Activated naive CD4-positive, alpha-beta T cell treated with anti-CD3 and anti-CD28 coated beads for 36 hours (primary cell): ENCODE measurements around the gene ANOS1. TPM values are rescaled to one million over a fixed set of nuclear protein-coding genes. Genes with fewer than 3 reads are reported as not detected.

Source experiments
- CTCF ChIA-PET: fragments of 350-600 bp; sonication (Branson Sonifier 250); formaldehyde crosslinking; loops from one replicate; lab custom pipeline; 2021; ENCODE audit warnings: antibody characterized with exemption; lab: Charles Lee
- DNase-seq: peaks from one replicate; pipeline ENCODE4 v3.0.0-alpha.2; 2020
- H3K27ac Mint-ChIP-seq: one replicate; pipeline ENCODE4 v1.8.0; 2021; ENCODE audit warnings: mild to moderate bottlenecking, mixed read lengths
- H3K27me3 Mint-ChIP-seq: one replicate; pipeline ENCODE4 v1.8.0; 2021; ENCODE audit warnings: low read depth, mixed read lengths
- H3K36me3 Mint-ChIP-seq: one replicate; pipeline ENCODE4 v1.8.0; 2021; ENCODE audit warnings: low read depth, mixed read lengths
- H3K4me1 Mint-ChIP-seq: one replicate; pipeline ENCODE4 v1.8.0; 2021; ENCODE audit warnings: low read depth, mixed read lengths
- H3K4me3 Mint-ChIP-seq: one replicate; pipeline ENCODE4 v1.8.0; 2021; ENCODE audit warnings: mild to moderate bottlenecking, moderate library complexity, mixed read lengths
- H3K9me3 Mint-ChIP-seq: one replicate; pipeline ENCODE4 v1.8.0; 2021; ENCODE audit warnings: mixed read lengths
- intact Hi-C: fragments of 100-400 bp; cut with micrococcal nuclease; formaldehyde crosslinking; loops from one replicate; pipeline ENCODE4 v1.15.1; 2023
- total RNA-seq, 2 experiments: library from RNA; stranded (reverse); gene quantifications; one replicate each; pipeline ENCODE4 v1.2.3, GENCODE V29; 2021

The ANOS1 gene
- total RNA-seq, 2 experiments from 2014 or later, result not detected

DNA sequence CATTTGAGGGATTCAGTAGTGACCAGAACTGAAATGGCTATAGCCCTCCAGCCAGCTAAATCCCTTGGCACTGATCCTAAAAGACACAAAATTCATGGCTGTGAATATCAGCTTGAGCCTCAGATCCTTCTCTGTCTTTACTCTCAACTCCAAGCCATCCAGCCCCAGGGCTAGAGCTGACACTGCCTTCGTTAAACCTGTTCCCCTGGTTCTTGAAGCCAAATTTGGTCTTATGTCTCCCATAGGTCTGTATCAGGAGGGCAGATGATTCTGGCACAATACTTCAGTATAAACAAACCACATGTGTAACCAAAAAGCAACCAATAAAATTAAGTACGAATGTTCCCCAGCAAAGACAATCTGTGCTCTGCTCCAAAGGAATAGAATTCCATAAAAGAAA, 78.0 kb downstream of the ANOS1 start:
- CTCF ChIA-PET, result no interaction called here
- no peaks in the 10 kb centered on the region for H3K27me3 Mint-ChIP-seq
- no peaks in the 10 kb centered on the region for H3K4me1 Mint-ChIP-seq
- no peak overlapping the region for H3K27ac Mint-ChIP-seq
- intact Hi-C loops, result no loop called here
- no peaks in the 10 kb centered on the region for H3K9me3 Mint-ChIP-seq
- no peak overlapping the region for H3K4me3 Mint-ChIP-seq
- DNase-seq, result no peak
- H3K36me3 Mint-ChIP-seq, result no peaks in the 10 kb centered on the region

DNA sequence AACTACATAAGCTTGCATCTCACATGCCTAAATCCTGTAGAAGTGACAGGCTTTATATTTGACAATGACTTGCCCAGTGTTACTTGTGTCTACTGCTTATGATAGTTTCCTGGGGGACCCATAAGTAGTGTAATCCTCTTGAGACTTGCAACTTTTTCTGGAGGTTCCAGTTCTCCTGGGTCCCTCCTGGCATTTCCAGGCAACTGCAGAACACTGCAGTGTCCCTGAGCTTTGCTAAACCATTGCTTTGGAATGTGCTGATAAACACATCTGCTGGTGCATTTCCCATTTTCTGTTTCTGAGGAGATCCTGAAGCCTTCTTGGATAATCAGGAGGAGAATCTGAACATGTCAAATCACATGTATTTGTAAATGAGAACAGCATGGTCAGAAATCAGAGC, 82.0 kb downstream of the ANOS1 start:
- no peaks in the 10 kb centered on the region for H3K9me3 Mint-ChIP-seq
- CTCF ChIA-PET, result interaction anchor here (0.6 kb wide), 1 partner anchor 129 kb away, joined by 3 read pairs; no protein-coding TSS in a partner anchor
- H3K4me1 Mint-ChIP-seq, result no peaks in the 10 kb centered on the region
- no peaks in the 10 kb centered on the region for H3K27me3 Mint-ChIP-seq
- intact Hi-C loops, result no loop called here
- no peaks in the 10 kb centered on the region for H3K36me3 Mint-ChIP-seq
- H3K4me3 Mint-ChIP-seq, result no peak overlapping the region
- no peak overlapping the region for H3K27ac Mint-ChIP-seq
- no peak for DNase-seq

DNA sequence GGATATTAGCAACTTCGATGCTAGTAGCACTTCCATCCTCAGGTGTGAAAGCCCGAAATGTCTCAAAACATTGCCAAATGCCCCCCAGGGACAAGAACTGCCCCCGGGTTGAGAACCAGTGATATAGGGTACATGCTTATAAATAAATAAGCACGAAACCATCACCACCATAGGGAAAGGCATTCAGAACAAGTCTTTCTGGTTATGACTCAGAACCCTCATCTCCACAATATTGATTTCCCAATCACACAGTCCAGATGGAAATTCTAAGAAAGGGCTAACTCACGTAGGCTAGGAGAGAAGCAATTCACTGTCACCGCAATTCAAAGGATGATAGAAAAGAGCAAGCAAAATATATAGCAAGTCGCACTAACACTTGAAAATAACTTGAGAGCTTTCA, 84.8 kb downstream of the ANOS1 start:
- no peaks in the 10 kb centered on the region for H3K36me3 Mint-ChIP-seq
- H3K27me3 Mint-ChIP-seq, result no peaks in the 10 kb centered on the region
- intact Hi-C loops, result no loop called here
- no peaks in the 10 kb centered on the region for H3K9me3 Mint-ChIP-seq
- H3K4me3 Mint-ChIP-seq, result no peak overlapping the region
- CTCF ChIA-PET, result no interaction called here
- no peak overlapping the region for H3K27ac Mint-ChIP-seq
- no peaks in the 10 kb centered on the region for H3K4me1 Mint-ChIP-seq
- DNase-seq, result no peak

DNA sequence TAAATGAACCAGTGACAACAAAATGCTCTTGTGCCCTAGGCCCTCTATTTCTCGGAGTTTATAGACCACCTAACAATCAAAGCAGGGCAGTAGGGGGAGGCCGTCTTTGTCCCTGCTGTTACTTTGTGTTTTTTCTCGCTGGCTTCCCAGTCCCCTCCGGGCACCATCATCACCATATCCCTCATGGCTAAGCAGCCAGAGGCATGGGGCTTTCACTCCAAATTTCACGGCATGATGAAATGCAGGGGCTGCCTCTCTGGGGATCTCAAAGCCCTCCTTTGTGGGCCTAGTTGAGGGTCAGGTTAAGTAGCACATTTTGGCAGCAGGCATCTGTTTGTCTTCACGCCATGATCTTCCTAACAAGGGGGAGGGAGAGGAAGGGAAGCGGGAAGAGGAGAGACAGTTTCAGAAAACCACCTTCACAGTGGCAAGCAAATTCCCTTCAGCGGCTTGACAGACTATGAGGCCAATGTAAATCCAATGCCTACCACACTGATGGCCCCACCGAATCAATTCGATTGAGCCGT, 91.9 kb downstream of the ANOS1 start:
- Mint-ChIP-seq H3K36me3 (no peaks in the 10 kb centered on the region), H3K9me3 (no peaks in the 10 kb centered on the region), H3K27ac (no peak overlapping the region), H3K4me1 (no peaks in the 10 kb centered on the region), H3K27me3 (no peaks in the 10 kb centered on the region), H3K4me3 (no peak overlapping the region)
- intact Hi-C loops, result no loop called here
- DNase-seq, result no peak
- CTCF ChIA-PET, result no interaction called here

DNA sequence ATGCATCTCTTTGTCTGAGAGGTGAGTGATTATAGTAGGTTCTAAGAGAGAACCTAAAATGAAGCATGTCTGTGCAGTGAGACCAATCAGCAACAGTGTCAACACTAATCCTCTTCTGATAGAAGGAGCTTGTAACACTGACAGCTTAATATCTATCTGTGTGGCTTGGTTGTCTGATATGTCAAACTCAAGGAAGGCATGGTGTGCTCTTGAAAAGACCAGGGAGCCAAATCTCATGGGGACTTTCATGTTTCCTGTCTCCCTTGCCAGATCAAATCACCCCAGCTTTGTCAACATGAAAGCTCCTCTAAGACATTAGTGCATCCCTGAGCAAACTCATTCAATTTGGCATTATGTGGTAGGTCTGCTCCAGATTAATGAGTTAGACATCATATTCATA, 95.4 kb downstream of the ANOS1 start:
- H3K36me3 Mint-ChIP-seq, result no peaks in the 10 kb centered on the region
- no peak overlapping the region for H3K4me3 Mint-ChIP-seq
- intact Hi-C loops, result no loop called here
- no peaks in the 10 kb centered on the region for H3K9me3 Mint-ChIP-seq
- DNase-seq, result no peak
- no peaks in the 10 kb centered on the region for H3K4me1 Mint-ChIP-seq
- H3K27me3 Mint-ChIP-seq, result no peaks in the 10 kb centered on the region
- CTCF ChIA-PET, result no interaction called here
- H3K27ac Mint-ChIP-seq, result no peak overlapping the region

DNA sequence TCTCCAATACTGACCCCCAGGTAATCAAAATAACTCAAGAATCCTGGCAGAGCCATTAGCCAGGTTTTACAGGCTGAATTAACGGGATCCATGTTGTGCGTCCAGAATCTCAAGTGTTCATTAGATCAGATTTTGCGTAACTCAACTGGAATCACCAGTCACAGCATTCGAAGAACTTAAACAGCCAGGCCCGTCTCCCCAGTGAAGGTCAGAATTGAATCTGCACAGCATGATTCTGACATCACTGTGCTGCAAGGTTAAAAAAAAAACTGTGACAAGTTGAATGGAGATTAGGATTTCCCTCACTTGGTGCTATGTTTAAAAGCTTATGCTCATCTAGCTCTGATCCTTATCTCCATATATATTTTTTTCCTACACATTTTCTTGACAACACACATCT, 96.1 kb downstream of the ANOS1 start:
- no peaks in the 10 kb centered on the region for H3K36me3 Mint-ChIP-seq
- intact Hi-C loops, result no loop called here
- no peaks in the 10 kb centered on the region for H3K9me3 Mint-ChIP-seq
- DNase-seq, result no peak
- no peak overlapping the region for H3K4me3 Mint-ChIP-seq
- CTCF ChIA-PET, result no interaction called here
- no peaks in the 10 kb centered on the region for H3K4me1 Mint-ChIP-seq
- no peaks in the 10 kb centered on the region for H3K27me3 Mint-ChIP-seq
- no peak overlapping the region for H3K27ac Mint-ChIP-seq

DNA sequence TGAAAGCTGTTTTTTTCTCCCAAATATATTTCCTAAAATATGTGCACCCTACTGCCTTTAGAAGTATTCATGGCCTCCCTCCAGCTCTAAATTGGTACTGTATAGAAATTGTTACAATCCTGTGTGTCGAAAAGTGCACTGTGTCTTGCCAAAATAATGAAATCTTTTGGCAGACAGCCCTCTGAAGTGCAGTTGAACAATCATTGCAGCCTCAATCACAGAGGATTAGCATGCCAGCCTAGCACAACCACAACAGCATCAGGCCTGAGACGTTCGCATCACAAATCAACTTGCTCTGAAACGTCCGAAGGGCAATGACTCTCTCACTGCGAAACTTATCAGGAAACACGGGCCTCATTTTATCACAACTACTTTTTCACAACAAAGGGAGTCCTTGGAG, 99.0 kb downstream of the ANOS1 start:
- Mint-ChIP-seq H3K36me3 (no peaks in the 10 kb centered on the region), H3K27me3 (no peaks in the 10 kb centered on the region), H3K27ac (no peak overlapping the region), H3K4me3 (no peak overlapping the region), H3K4me1 (no peaks in the 10 kb centered on the region), H3K9me3 (no peaks in the 10 kb centered on the region)
- intact Hi-C loops, result no loop called here
- CTCF ChIA-PET, result no interaction called here
- no peak for DNase-seq

DNA sequence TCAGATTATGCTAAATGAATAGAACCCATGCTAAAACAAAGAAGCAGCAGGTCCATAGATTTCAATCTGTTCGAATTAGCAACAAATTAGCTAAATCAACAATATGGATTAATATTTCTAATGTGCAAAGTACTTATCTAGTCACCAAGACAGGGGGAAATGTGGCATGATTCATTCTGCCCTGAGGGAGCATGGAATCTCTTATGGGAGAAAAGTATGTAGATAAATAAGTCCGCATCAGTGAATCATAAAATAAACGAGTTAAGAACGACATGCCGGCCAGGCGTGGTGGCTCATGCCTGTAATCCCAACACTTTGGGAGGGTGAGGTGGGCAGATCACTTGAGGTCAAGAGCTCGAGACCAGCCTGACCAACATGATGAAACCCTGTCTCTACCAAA, 102.1 kb downstream of the ANOS1 start:
- Mint-ChIP-seq H3K9me3 (no peaks in the 10 kb centered on the region), H3K4me3 (no peak overlapping the region), H3K4me1 (no peaks in the 10 kb centered on the region), H3K36me3 (no peaks in the 10 kb centered on the region), H3K27ac (no peak overlapping the region), H3K27me3 (no peaks in the 10 kb centered on the region)
- CTCF ChIA-PET, result no interaction called here
- no peak for DNase-seq
- intact Hi-C loops, result no loop called here

DNA sequence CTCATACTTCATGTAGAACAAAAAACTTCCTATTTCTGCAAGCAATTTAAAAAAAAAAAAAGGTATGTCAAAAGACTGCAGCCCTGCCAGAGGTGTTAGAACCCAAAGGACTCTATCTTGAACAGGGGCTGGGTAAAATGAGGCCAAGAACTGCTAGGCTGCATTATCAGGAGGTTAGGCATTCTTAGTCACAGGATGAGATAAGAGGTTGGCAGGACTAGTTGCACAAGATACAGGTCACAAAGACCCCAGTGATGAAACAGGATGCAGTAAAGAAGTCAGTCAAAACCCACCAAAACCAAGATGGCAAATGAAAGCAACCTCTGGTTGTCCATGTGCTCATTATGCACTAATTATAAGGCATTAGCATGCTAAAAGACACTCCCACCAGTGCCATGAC, 104.1 kb downstream of the ANOS1 start:
- Mint-ChIP-seq H3K36me3 (no peaks in the 10 kb centered on the region), H3K4me1 (no peaks in the 10 kb centered on the region), H3K27me3 (no peaks in the 10 kb centered on the region), H3K4me3 (no peak overlapping the region), H3K9me3 (no peaks in the 10 kb centered on the region), H3K27ac (no peak overlapping the region)
- intact Hi-C loops, result no loop called here
- CTCF ChIA-PET, result interaction anchor here (0.6 kb wide), 1 partner anchor 1573 kb away, joined by 3 read pairs; no protein-coding TSS in a partner anchor
- no peak for DNase-seq

DNA sequence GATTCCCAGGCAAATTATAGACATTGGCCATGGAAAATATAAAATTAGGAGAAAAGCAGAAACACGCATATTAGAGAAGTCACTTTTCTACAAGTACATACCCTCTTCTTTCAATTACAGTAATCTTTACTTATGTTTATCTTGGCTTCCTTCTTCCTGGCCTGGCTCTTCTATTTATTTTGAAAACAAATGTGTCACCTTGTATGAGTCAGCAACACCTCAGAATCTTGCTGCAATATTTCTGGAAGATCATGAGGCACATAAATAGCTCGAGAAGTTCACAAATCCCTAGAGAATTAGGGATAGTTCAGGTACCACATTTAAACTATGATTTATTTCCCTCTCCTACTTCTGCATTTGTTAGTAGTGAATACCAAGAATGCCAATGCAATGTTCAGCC, 124.6 kb downstream of the ANOS1 start:
- intact Hi-C loops, result no loop called here
- Mint-ChIP-seq H3K27me3 (no peaks in the 10 kb centered on the region), H3K9me3 (peaks cover 2% of the 10 kb centered on the region), H3K27ac (no peak overlapping the region), H3K4me1 (no peaks in the 10 kb centered on the region), H3K4me3 (no peak overlapping the region), H3K36me3 (no peaks in the 10 kb centered on the region)
- CTCF ChIA-PET, result no interaction called here
- DNase-seq, result no peak

DNA sequence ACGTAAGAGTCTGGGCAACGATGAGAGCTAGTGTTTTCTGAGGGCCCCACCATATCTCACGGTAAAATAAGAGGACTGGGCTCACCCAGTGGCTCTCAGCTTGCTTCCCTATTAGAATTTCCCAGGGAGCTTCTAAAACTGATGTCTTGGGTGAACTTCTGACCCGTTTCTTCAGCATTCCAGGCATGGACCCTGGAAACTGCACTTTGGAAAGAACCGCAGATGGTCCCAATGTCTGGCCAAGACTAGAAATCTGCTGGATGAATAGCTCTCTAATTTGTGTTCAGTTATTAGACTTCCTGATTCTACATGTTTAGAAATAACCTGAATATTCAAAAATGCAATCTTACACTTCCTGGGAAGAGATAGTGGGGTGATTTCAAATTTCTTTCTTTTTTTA, 127.8 kb downstream of the ANOS1 start:
- H3K9me3 Mint-ChIP-seq, result peaks cover 2% of the 10 kb centered on the region
- no peak for DNase-seq
- CTCF ChIA-PET, result no interaction called here
- no peaks in the 10 kb centered on the region for H3K27me3 Mint-ChIP-seq
- H3K4me3 Mint-ChIP-seq, result no peak overlapping the region
- H3K27ac Mint-ChIP-seq, result no peak overlapping the region
- intact Hi-C loops, result no loop called here
- H3K36me3 Mint-ChIP-seq, result no peaks in the 10 kb centered on the region
- no peaks in the 10 kb centered on the region for H3K4me1 Mint-ChIP-seq

DNA sequence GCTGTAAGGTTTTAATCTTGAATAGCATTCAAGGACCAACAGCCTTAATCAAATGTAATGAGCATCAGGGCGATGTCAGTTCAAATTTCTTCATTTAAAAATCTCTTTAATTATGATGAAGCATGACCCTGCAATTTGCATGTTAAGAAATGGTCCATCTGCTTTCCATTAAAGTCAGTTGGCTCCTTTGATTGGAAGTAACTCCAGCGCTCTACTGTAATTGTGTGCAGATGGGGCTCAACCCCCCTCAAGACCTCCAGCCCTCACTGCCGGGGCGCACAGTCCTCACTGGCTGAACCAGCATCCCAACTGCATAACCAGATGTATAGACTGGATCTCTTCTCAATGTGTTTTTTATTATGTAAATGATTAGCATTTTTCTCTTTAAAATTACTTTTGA, 140.4 kb downstream of the ANOS1 start:
- no peaks in the 10 kb centered on the region for H3K27me3 Mint-ChIP-seq
- intact Hi-C loops, result no loop called here
- no peaks in the 10 kb centered on the region for H3K9me3 Mint-ChIP-seq
- no peak for DNase-seq
- H3K4me3 Mint-ChIP-seq, result no peak overlapping the region
- H3K4me1 Mint-ChIP-seq, result no peaks in the 10 kb centered on the region
- H3K36me3 Mint-ChIP-seq, result no peaks in the 10 kb centered on the region
- no peak overlapping the region for H3K27ac Mint-ChIP-seq
- CTCF ChIA-PET, result no interaction called here

DNA sequence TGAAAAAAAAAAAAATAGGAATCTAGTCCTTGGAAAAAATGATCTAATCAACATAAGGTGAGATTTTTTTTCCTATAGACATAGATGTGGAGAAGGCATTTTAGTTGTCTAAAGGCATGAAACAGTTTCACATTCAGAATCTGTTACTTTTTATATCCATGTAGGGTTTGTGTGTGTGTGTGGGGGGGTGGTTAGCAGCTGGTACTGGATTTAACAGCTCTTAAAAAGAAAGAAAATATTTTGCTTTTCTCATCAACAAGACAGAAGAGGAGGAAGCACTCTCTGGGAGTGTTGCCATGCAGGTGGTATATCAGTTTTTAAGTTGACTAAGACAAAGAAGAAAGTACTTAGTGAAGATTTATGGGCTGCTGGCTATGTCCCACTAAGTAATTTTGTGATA, 145.0 kb downstream of the ANOS1 start:
- Mint-ChIP-seq H3K4me1 (no peaks in the 10 kb centered on the region), H3K27me3 (no peaks in the 10 kb centered on the region), H3K36me3 (no peaks in the 10 kb centered on the region), H3K4me3 (no peak overlapping the region), H3K27ac (no peak overlapping the region), H3K9me3 (peaks cover 2% of the 10 kb centered on the region)
- DNase-seq, result no peak
- CTCF ChIA-PET, result no interaction called here
- intact Hi-C loops, result no loop called here

DNA sequence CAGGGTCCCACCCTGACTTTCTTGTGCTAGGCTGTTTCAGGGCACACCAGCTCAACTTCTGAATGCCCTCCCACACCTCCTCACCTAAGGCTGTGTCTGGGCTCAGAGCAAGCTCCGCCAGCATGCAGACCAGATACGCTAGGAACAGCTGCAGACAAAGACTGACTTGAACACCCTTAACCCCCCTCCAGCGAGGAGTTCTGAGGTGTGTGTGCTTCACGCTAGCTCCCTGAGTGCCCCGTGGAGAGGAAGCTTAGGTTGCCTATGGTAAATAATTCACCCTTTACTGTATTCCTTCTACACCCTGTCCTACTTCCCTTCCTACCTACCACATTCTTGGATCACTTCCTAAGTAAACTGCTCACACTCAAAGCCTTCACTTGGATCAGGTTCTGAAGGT, 152.3 kb downstream of the ANOS1 start:
- Mint-ChIP-seq H3K36me3 (no peaks in the 10 kb centered on the region), H3K27me3 (no peaks in the 10 kb centered on the region), H3K27ac (no peak overlapping the region), H3K4me3 (no peak overlapping the region), H3K9me3 (peaks cover 2% of the 10 kb centered on the region), H3K4me1 (no peaks in the 10 kb centered on the region)
- CTCF ChIA-PET, result no interaction called here
- intact Hi-C loops, result no loop called here
- no peak for DNase-seq
